Endothelial cell of umbilical vein (primary cell): ENCODE results near the gene LIN7A.

Source experiments
- EZH2 ChIP-seq: IDR thresholded peaks from 2 replicates; pipeline ENCODE4 v1.6.1; 2012; ENCODE audit warnings: borderline replicate concordance, low read depth, mild to moderate bottlenecking, moderate library complexity, low read length, inconsistent platforms; ENCODE audit not compliant: severe bottlenecking
- POLR2A ChIP-seq: IDR thresholded peaks from 2 replicates; pipeline ENCODE4 v1.6.1; 2012; ENCODE audit warnings: low read depth, mild to moderate bottlenecking, control low read depth, low read length
- POLR2AphosphoS5 ChIP-seq: IDR thresholded peaks from 2 replicates; pipeline ENCODE4 v1.6.1; 2012; ENCODE audit warnings: low read depth, mild to moderate bottlenecking, control low read depth, low read length, moderate library complexity; ENCODE audit not compliant: insufficient read depth
- TF ChIP-seq, protein P1 (sequence below), 2 donors: IDR thresholded peaks; 1 replicate in 1 of 2; 2 replicates in 1 of 2; pipeline ENCODE4 v1.5.1; 2011; ENCODE audit warnings: low read length in 2 of 2, mild to moderate bottlenecking in 2 of 2, moderate library complexity in 2 of 2, control low read depth in 1 of 2, inconsistent platforms in 1 of 2, low read depth in 1 of 2; ENCODE audit not compliant: insufficient read depth in 1 of 2; ENCODE audit errors: extremely low read depth in 1 of 2
- TF ChIP-seq, protein P2 (sequence below): IDR thresholded peaks from 2 replicates; pipeline ENCODE4 v1.6.1; 2011; ENCODE audit not compliant: insufficient read depth, insufficient read length

DNA sequence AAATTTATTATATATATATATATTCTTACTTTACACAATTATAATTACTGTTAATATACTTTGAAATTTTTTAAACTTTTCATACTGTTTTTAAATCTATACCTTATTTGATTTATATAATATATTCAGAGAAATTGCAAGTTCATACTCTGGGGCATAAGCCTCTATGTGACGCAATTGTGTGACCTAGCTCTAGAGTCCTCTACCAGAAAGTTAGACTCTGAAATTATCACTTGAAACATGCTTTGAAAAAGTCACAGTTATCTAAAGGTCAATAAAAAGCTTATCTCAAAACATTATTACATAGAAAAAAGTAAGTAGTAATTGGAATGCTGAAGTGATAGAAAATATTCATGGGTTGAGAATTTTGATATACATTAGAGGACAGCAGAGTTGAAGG lies 93.8 kb downstream of the LIN7A start:
- TF ChIP-seq EZH2 (no peak), POLR2AphosphoS5 (no peak), POLR2A (no peak)
- TF ChIP-seq, protein P1, sequence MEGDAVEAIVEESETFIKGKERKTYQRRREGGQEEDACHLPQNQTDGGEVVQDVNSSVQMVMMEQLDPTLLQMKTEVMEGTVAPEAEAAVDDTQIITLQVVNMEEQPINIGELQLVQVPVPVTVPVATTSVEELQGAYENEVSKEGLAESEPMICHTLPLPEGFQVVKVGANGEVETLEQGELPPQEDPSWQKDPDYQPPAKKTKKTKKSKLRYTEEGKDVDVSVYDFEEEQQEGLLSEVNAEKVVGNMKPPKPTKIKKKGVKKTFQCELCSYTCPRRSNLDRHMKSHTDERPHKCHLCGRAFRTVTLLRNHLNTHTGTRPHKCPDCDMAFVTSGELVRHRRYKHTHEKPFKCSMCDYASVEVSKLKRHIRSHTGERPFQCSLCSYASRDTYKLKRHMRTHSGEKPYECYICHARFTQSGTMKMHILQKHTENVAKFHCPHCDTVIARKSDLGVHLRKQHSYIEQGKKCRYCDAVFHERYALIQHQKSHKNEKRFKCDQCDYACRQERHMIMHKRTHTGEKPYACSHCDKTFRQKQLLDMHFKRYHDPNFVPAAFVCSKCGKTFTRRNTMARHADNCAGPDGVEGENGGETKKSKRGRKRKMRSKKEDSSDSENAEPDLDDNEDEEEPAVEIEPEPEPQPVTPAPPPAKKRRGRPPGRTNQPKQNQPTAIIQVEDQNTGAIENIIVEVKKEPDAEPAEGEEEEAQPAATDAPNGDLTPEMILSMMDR (IDR thresholded peaks at IDR 0.05; ENCODE audit: extremely low read depth in 1 of 2, insufficient read depth in 1 of 2, low read depth in 1 of 2, low read length in 2 of 2): no peak
- TF ChIP-seq, protein P2, sequence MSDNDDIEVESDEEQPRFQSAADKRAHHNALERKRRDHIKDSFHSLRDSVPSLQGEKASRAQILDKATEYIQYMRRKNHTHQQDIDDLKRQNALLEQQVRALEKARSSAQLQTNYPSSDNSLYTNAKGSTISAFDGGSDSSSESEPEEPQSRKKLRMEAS: no peak
